Astrocyte (in vitro differentiated cells and primary cell): Measurements from ENCODE around the gene SYTL1.

Experiments used
- EZH2 ChIP-seq: IDR thresholded peaks from 2 replicates; pipeline ENCODE4 v1.6.1; 2012; ENCODE audit warnings: mild to moderate bottlenecking, low read length, inconsistent platforms; ENCODE audit not compliant: insufficient read depth
- TF ChIP-seq, protein P1 (sequence below): IDR thresholded peaks from 2 replicates; pipeline ENCODE4 v1.5.1; 2011; ENCODE audit warnings: low read depth, mild to moderate bottlenecking, inconsistent platforms, low read length, moderate library complexity; ENCODE audit not compliant: insufficient read depth

- TF ChIP-seq, protein P1, sequence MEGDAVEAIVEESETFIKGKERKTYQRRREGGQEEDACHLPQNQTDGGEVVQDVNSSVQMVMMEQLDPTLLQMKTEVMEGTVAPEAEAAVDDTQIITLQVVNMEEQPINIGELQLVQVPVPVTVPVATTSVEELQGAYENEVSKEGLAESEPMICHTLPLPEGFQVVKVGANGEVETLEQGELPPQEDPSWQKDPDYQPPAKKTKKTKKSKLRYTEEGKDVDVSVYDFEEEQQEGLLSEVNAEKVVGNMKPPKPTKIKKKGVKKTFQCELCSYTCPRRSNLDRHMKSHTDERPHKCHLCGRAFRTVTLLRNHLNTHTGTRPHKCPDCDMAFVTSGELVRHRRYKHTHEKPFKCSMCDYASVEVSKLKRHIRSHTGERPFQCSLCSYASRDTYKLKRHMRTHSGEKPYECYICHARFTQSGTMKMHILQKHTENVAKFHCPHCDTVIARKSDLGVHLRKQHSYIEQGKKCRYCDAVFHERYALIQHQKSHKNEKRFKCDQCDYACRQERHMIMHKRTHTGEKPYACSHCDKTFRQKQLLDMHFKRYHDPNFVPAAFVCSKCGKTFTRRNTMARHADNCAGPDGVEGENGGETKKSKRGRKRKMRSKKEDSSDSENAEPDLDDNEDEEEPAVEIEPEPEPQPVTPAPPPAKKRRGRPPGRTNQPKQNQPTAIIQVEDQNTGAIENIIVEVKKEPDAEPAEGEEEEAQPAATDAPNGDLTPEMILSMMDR: no peak
- TF ChIP-seq EZH2: no peak
Measured at GRCh38 chr1:27330786-27331185, 11.0 kb upstream of the SYTL1 start.
